Measurements from ENCODE around the gene CUTA.

Gene CUTA

GRCh38 chr6:33433001-33433543 is 15.2 kb upstream of the CUTA start:
- no peak for DNase-seq (ENCODE audit: low read depth)
- no peak overlapping the region for H3K4me3 ChIP-seq (ENCODE audit: low read depth, low read length)
- no peak for TF ChIP-seq CTCF (IDR thresholded peaks at IDR 0.05; ENCODE audit: insufficient read depth, low read depth, low read length, missing control alignments)

- no peak for TF ChIP-seq CTCF (IDR thresholded peaks at IDR 0.05; ENCODE audit: insufficient read depth, low read depth, low read length, missing control alignments)
- H3K4me3 ChIP-seq (ENCODE audit: low read depth, low read length), result no peak overlapping the region
- DNase-seq (ENCODE audit: low read depth), result no peak
These were observed 14.6 kb upstream of the CUTA start for GRCh38 chr6:33432546-33432945.

- H3K4me3 ChIP-seq (ENCODE audit: low read depth, low read length), result peak overlapping the region; percentile 15
- TF ChIP-seq CTCF (IDR thresholded peaks at IDR 0.05; ENCODE audit: insufficient read depth, low read depth, low read length, missing control alignments), result no peak
- peak; percentile 36 for DNase-seq (ENCODE audit: low read depth)
These were observed 14.1 kb upstream of the CUTA start for GRCh38 chr6:33431880-33432541.

- peak overlapping the region; percentile 15 for H3K4me3 ChIP-seq (ENCODE audit: low read depth, low read length)
- no peak for TF ChIP-seq CTCF (IDR thresholded peaks at IDR 0.05; ENCODE audit: insufficient read depth, low read depth, low read length, missing control alignments)
- peak; percentile 88 for DNase-seq (ENCODE audit: low read depth)
These were observed 13.3 kb upstream of the CUTA start for GRCh38 chr6:33430991-33431879.

- H3K4me3 ChIP-seq (ENCODE audit: low read depth, low read length), result no peak overlapping the region
- DNase-seq (ENCODE audit: low read depth), result peak; percentile 57
- TF ChIP-seq CTCF (IDR thresholded peaks at IDR 0.05; ENCODE audit: insufficient read depth, low read depth, low read length, missing control alignments), result no peak
These were observed 12.4 kb upstream of the CUTA start for GRCh38 chr6:33430334-33430733.

- H3K4me3 ChIP-seq (ENCODE audit: low read depth, low read length), result no peak overlapping the region
- TF ChIP-seq CTCF (IDR thresholded peaks at IDR 0.05; ENCODE audit: insufficient read depth, low read depth, low read length, missing control alignments), result no peak
- no peak for DNase-seq (ENCODE audit: low read depth)
These were observed 11.8 kb upstream of the CUTA start for GRCh38 chr6:33429750-33430052.
